Activated CD4-positive, alpha-beta T cell treated with anti-CD3 and anti-CD28 coated beads for 1 hour (primary cell): Measurements from ENCODE around the gene KLHL13.
"Not testable (repeated sequence)": the region's sequence is repeated elsewhere in the genome, so short reads cannot be mapped to it uniquely, and the experiment has no call there.

ENCODE experiments used
- DNase-seq: peaks from one replicate; pipeline ENCODE4 v3.0.0-alpha.2; 2020

The KLHL13 gene, protein sequence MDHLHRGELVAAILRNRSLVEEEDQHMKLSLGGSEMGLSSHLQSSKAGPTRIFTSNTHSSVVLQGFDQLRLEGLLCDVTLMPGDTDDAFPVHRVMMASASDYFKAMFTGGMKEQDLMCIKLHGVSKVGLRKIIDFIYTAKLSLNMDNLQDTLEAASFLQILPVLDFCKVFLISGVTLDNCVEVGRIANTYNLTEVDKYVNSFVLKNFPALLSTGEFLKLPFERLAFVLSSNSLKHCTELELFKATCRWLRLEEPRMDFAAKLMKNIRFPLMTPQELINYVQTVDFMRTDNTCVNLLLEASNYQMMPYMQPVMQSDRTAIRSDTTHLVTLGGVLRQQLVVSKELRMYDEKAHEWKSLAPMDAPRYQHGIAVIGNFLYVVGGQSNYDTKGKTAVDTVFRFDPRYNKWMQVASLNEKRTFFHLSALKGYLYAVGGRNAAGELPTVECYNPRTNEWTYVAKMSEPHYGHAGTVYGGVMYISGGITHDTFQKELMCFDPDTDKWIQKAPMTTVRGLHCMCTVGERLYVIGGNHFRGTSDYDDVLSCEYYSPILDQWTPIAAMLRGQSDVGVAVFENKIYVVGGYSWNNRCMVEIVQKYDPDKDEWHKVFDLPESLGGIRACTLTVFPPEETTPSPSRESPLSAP

DNA sequence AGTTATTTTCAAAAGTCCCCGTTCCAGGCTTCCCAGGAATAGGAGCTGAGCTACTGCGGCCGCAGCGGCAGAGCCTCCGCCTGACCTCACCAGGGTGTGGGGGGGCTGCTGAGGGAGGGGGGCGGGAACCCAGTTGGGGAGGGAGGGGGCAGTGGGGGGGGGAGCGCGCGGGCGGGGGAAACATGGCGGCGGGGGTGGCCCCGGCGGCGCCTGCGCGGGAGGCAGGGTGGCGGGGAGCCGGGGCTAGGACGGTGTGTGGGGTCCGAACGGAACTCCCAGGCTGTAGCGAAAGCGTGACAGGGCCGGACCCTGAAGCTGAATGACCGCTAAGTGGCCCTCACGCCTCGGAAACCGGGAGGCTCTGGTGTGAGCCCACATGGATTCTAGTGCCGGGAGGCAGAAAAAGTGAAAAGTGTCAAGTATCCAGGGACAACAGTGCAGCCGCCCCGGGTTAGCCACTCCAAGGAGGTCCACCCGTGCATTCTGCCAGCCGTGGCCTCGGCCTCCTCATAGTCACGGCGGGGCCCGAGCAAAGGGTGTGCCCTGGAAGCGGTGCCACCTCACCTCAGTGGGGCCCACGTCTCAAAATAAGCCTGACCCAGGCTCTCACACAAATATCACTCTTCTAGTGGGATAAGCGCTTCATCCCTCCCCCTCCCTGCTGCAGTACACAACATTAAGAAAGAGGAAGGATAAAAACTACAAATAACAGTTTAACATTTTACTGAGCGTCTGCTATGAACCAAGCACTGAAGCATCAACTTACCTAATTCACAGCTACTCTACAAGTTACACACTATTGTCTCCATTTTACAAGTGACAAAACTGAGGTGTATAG is at the start of gene KLHL13:
KLHL13 (minus strand) TSS at position 98 of the 838 bp plus-strand sequence. CDS start 88,337 bp downstream, outside the sequence.
- no peak for DNase-seq

DNA sequence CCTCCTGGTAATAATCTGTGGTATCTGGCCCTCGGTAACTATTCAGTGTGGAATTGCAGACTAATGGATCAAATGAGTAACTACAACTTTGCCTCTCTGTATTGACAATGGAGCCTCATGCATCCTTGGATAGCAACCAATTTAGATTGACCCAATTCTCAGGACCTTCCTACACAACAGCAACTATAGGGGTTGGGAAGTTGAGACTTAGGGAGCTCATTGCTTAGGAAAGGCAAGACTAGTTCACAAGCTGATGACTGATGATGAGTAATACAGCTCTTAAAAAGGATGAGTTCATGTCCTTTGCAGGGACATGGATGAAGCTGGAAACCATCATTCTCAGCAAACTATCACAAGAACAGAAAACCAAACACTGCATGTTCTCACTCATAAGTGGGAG is 47.5 kb upstream of the KLHL13 start:
- DNase-seq = no peak

DNA sequence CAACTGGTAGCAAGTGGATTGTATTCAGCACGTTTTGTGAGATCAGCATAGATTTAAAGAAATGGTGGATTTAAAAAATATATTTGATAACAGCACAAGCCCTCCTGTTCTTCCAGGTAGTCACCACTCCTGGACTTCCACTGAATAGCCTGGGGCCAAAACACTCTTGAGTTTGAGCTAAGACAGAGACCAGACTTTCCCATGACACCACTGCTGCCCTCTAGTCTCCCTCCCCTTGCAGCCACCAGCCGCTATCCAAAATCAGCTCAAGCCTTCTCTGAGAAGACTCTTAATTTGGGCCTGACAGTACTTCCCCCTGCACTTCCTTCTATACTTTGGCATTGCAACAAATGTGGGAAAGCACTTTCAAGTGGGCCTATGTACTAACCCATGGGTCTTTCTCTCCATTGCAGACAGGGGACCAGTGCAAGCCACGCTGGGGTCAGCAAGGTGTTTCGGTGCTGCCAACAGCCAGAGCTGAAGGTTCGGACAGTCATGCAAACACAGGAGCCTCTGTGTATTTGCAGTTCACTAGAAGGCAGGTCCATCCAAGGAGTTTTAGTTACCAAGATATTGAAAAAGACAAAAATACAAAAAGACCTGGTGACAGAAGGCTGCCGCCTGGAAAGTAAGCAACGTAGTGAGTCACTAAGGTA is 40.5 kb upstream of the KLHL13 start:
- DNase-seq = no peak

DNA sequence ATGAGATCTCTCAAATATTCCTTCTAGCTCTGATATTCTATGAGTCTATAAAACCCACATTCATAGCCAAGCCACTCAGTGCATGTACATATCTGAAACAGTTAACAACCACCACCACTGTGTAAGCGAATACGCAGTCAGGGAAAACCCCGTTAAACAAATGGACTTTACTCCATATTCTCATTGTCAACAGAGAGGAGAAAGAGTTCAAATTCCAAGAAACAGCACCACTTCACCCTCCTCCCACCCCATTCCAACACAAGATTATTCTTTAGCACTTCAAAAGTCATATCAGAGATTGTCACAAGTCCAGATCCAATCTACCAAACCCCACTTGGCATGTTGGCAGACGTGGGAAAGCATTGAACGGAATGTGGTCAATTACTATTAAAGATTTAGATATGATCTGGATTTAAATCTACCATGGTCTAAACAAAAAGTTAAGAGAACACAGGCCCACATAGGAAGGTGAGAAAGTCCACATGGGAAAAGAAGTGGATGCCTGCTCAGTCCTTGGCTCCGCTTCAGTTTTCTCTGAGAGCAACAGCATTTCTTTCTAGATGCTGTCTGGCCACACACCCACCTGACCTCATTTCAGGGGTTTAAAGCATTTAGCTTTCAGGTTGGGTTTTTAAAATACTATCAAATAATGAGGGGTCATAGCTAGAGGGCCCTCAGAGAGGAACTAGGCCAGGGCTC is 39.8 kb upstream of the KLHL13 start:
- no peak for DNase-seq

DNA sequence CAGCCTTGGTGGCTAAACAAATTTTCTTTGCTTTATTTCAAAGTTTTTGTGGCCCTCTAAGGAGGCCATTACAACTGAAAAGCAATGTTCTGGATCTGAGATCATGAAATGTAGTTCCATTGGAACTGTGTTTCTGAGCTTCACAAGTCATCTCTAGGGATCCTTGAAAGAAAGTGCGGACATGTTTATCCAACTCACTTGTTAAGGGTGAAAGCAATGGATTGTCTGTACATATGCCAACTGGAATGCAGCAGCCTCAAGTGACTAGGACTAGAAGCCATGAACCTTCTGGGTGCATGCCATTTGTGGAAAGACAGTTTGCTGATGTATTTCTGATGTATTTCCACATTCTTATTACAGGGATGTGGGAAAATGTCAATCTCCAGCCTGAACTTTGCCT is 36.7 kb upstream of the KLHL13 start:
- no peak for DNase-seq

DNA sequence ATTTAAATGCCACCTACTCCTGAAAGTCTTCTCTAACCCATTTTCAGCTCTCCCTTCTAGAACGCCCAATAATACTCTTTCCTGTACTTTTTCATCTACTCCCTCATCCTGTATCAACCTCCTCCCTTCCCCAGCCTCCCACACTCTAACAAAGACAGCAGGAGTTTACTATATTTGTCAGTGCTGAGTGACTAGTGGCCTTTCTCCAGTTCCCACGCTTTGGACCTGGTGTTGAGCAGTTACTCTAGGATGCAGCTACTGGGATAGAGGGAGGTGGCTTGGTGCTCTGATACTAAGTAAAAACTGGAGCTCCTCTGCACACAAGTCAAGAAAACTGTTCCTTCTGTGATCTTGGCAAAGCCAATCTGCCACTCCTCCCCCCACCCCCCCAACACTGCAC is 36.1 kb upstream of the KLHL13 start:
- DNase-seq = no peak

DNA sequence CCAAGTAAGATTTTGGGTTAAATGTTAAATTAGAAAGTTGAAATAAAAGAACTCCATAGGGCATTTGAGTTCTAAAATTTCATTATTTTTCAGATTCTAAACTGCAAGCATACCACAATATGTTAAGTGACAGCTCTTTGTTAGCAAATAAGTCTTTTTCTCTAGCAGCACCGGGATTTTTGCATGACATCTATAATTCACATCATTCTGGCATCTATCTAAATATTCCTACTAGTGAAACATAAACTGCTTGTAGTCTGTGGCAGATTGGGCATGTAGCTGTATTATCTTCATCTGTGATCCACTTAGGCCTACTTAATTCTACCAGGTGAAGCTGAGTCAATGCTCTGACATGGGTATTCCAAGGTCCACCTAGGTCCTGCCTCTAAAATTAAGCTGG is 32.1 kb upstream of the KLHL13 start:
- no peak for DNase-seq

DNA sequence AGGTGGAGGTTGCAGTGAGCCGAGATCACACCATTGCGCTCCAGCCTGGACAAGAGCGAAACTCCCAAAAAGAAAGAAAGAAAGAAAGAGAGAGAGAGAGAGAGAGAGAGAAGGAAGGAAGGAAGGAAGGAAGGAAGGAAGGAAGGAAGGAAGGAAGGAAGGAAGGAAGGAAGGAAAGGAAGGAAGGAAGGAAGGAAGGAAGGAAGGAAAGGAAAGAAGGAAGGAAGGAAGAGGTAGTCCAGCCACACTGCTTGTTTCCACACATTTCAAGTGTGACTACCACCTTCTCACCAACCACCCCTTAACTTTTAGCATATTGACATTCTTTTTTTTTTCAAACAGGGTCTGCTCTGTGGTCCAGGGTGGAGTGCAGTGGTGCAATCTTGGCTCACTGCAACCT is 31.2 kb upstream of the KLHL13 start:
- DNase-seq = not testable (repeated sequence)

DNA sequence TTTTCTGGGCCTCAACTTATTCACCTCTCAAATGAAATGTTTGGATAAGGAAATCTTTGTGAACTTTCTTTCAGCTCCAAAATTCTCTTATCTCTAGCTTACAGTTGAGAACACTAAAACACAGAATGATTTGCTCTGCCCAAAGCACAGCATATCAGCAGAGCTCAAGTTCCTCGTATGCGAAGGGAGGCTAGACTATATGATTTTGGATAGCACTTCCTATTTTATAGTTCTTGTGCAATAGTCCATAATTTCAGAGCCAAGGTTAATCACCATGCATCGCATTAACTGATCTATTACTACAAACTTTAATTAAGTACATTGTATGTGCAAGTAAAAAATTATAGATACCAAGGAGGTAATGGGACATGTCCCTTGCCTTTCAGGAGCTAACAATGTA is 27.0 kb upstream of the KLHL13 start:
- no peak for DNase-seq

DNA sequence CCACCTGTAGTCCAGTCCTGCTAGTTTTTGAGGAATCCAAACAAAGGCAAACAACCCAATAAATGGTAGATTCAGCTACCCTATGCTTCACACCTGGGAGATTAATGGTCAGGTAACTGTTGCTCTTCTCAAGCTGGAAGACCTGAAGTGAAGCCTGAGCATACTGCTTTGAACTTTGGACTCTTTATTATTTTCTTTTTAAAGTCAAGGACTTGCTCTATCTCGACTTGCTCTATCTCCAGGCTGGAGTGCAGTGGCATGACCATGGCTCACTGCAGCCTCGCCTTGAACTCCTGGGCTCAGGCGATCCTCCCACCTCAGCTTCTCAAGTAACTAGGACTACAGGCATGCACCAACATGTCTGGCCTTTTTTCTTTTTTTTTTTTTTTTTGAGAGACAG is 14.7 kb upstream of the KLHL13 start:
- no peak for DNase-seq

DNA sequence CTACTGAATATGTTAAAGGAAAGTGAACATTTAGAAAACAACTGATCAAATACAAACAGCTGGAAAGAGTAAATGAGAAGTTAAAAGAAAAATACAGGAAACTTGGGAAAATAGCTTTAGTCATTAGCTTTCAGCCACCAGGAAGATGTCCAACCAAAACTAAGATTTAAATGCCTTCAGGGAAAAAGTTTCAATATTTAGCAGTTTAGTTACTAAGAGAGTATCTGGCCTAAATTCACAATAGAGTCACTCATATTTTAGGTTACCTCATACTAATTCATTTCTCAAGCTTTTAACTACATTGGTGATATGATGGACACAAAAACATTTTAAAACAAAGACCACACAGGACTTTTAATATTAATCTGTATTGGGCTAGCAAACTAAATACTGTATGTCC is 13.1 kb upstream of the KLHL13 start:
- no peak for DNase-seq

DNA sequence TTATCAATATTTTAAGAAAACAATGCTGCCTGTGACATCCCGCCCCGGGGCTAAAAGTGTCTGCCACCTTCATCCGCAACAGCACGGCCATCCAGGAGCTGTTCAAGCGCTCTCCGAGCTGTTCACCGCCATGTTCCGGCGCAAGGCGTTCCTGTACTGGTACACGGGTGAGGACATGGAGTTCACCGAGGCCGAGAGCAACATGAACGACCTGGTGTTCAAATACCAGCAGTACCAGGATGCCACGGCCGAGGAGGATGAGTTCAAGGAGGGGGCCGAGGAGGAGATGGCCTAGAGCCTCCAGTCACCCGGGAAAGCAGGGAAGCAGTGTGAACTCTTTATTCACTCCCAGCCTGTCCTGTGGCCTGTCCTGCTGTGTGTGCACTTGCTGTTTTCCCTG is 12.1 kb upstream of the KLHL13 start:
- no peak for DNase-seq

DNA sequence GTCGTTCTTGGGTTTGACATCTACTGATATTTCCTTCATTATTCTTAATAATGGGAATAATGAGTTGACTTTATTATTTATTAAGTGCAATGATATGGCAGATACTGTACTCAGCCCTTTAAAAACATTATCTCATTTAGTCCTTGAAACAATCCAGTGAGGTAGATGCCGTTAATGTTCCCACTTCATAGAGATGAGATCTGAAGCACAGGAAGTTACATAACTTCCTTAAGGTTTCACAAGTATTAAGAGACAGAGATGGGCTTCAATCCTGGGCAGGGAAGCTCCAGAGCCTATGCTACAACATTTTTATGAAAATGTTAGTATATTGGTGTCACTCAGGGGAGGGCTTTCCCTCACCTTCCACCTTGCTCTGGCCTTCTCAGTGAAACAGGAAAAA is 9.7 kb upstream of the KLHL13 start:
- DNase-seq = no peak

DNA sequence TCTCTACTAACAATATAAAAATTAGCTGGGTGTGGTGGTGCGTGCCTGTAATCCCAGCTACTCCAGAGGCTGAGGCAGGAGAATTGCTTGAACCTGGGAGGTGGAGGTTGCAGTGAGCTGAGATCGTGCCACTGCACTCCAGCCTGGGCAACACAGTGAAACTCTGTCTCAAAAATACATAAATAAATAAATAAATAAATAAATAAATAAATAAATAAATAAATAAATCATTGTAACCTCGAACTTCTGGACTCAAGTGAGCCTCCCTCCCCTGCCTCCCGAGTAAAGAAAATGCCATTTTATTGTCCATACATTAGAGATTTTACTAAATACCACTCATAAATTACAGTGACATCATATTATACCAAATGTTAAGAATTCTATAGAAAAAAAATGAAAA is 7.6 kb upstream of the KLHL13 start:
- DNase-seq = not testable (repeated sequence)

DNA sequence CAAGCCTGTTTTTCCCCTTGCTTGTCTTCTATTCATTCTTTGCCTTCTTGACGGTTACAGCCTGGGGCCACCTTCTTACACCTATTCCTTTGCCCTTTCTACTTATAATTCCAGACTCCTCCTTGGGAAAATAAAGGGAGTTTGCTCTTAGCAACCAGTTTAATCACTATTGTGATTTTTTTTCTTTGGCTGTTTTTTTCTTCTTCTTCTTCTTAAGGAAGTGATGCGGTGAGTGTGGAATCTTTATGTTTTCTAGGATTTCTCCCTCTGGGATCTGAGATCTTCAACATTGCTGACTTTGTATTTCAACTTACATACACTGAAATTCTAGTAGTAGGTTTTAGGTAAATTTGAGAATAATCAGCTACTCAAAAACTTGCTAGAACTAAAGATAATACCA is 1.1 kb upstream of the KLHL13 start:
- no peak for DNase-seq

DNA sequence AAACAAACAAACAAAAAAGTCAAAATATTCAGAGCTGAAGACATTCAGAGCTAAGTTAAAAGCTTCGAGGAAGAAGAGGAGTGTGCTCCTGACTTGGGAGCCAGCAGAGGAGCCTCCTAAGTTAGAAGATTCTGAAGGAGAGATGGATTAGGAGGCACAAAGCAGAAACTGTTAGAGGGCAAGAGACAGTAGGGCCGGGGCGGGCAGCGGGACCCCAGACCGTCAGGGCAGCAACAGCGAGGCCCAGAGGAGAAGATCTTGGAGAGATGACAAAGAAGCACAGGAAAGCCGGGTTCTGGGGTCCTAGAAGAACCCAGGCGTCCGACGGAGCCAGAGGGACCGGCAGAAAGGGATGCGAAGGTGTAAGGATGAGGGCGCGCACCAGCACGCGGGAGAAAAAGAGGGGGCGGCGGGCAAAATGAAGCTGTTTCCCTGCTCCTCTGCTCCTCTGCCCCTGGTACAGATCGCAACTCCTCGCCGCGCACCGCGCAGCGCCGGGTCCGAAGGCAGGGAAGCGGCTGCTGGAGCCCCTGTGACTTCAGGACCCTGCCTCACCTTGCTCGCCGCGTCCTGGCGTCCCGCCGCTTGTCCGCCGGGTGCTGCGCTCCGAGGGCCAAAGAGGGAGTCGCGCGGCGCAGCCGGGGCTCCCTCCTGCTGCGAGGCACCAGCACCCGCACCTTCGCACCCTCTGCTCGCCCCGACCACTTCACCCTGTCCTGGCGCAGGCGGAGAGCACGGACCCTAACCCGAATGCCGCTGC is 477 bp downstream of the KLHL13 start:
- no peak for DNase-seq

DNA sequence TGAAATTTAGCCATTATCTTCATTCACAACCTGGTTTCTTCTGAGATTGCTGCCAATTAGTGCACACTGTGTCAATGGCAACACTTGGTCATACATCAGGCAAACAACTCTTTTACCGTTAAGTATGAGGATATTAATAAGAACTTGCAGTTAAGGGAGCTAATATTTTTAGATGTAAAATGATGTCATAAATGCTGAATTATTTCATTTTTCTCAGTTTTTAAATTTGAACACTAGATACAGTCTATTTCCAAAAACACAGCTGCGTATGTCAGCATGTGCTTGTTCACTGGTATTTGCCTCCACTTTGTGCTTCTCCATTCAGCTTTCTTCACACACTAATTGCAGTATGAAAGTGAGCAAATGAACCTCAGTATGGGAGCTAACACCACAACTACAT is 1.6 kb downstream of the KLHL13 start:
- DNase-seq = no peak

DNA sequence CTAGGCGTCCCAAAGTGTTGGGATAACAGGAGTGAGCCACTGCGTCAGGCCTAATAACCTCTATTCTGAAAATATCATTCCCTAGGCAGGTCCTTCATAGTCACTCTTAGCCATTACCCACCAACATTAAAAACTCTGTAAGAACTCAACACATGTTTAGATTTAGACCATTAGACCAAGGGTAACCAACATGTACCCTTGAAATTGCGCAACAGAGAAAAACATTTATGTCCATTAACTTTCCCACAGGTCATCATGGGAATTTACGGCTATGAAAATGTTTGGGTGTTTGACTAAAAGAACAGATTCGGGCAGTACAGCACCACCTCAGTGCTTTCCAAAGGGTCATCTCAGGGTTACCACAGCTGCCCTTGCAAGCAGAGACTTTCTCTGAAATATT is 7.5 kb downstream of the KLHL13 start:
- no peak for DNase-seq

DNA sequence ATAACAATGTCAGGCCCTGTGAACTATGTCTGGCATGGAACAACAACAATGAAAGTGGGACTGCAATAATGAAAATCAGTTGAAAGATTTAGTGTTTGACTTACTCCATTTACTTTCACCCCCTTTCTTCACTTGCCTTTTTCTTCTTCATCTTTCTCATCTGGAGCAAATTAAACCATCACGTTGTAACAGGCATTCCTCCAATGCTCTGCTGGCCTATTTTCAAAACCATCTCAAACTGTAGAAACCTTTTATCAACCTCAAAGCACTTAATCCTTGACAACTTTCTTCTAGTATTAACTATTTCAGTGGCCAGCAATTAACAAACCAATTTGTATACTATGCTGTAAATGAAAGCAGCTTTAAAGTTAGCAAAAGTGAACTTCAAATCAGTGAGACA is 8.3 kb downstream of the KLHL13 start:
- no peak for DNase-seq

DNA sequence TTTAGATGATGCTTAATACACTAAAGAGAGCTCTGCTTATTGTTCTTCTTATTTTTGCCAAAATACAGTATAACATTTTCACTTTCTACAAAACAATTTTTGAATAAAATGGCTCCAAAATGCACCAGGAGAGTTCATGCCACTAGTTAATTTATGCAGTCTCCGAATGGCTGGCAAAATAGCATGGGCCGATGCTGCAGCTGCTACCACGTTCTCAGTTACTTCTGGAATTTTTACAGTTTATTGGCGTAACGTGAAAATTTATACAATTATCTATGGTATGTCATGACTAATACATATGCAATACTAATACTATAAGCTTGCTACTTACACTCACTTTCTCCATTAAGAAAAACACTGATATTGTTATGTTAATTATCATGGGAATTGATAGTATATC is 16.5 kb downstream of the KLHL13 start:
- no peak for DNase-seq

DNA sequence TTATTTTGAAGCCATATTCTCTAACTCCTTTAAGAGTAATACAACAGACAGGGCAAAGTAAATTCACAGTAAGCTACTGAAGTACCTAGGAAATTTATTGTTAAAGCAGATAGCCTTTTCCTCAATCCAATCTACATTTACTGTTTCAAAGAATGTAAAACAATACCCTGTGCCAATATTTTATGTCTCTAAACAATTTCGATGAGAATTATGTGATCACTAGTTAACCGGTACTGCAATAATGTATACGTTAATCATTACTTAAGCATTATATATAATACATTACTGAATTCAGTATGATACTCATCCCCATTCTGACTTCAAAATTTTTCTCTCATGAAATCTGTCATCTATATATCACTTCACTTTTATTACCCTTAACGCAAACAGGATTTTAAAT is 28.5 kb downstream of the KLHL13 start:
- no peak for DNase-seq

DNA sequence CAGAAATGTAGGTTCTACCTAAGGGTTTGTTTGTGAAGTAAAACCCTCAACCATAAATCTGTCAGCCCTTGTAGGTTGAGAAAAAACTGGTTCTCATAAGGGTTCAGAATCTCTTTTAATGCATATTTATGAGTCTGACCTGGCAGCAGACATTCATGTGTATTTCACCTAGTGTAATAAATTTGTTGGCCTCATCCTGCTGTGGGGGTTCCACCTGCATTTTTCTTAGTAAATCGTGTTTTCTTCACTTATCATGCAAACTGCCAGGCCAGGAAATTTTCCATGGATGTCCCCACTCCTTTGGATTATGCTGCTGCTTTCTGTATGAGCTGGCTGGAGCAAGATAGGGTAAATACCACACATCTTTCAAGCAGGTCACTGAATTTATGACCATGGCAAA is 42.4 kb downstream of the KLHL13 start:
- DNase-seq = no peak
